GM12878 (cell line): Measurements from ENCODE around the gene TSPEAR. TPM values are rescaled to one million over a fixed set of nuclear protein-coding genes. Genes with fewer than 3 reads are reported as not detected.

Experiments used
- ATAC-seq: fragments of 200-7000 bp; cut with Tn5 transposase; 3 replicates; pipeline ENCODE4 v1.9.1; 2020; ENCODE audit warnings: mild to moderate bottlenecking, moderate library complexity
- BruUV-seq: library from RNA; stranded (reverse); fragments of 400-500 nt; replicated peaks from 2 replicates; lab custom pipeline; 2021; lab: Mats Ljungman, UMichigan
- CTCF ChIA-PET: fragments of 300-600 bp; sonication (Branson Sonifier 250); formaldehyde crosslinking; extraction: SDS; loops from one replicate; lab custom pipeline; 2021; ENCODE audit warnings: inconsistent platforms; lab: Yijun Ruan, JAX
- POLR2A ChIA-PET: fragments of 350-600 bp; formaldehyde crosslinking; extraction: SDS; loops from one replicate; lab custom pipeline; 2021; ENCODE audit warnings: inconsistent platforms; lab: Charles Lee
- RAD21 ChIA-PET: fragments of 300-600 bp; sonication (Branson Sonifier 250); formaldehyde crosslinking; loops from one replicate; lab custom pipeline; 2023; ENCODE audit warnings: antibody characterized with exemption; ENCODE audit not compliant: unreplicated experiment; lab: Charles Lee
- SMC1A ChIA-PET: fragments of 300-600 bp; sonication (Branson Sonifier 250); formaldehyde crosslinking; loops from one replicate; lab custom pipeline; 2023; ENCODE audit not compliant: unreplicated experiment, uncharacterized antibody; lab: Charles Lee
- DNase-seq: peaks from one replicate; pipeline ENCODE4 v3.0.0-alpha.2; 2011; ENCODE audit warnings: low read depth, low spot score
- FAIRE-seq: peaks from 3 replicates; lab custom pipeline; 2011; peaks lifted over from hg19 to GRCh38; lab: Jason Lieb, UNC
- H2AFZ ChIP-seq: 2 replicates; pipeline ENCODE4 v1.6.0; 2011; ENCODE audit warnings: low read depth, low read length, control low read depth; ENCODE audit not compliant: control insufficient read depth
- H3K27ac ChIP-seq: 2 replicates; pipeline ENCODE4 v1.5.1; 2011; ENCODE audit warnings: control low read depth; ENCODE audit not compliant: control insufficient read depth, insufficient read depth
- H3K27me3 ChIP-seq, 2 experiments: replicated peaks in 1 of 2; 2 replicates each; pipeline versions ENCODE4 v1.6.0 to v1.6.1; 2011; ENCODE audit warnings: low read length in 1 of 2; ENCODE audit not compliant: control insufficient read depth in 2 of 2, insufficient read depth in 2 of 2
- H3K36me3 ChIP-seq, 2 experiments: 2 replicates each; pipeline ENCODE4 v1.5.1; 2011; ENCODE audit warnings: low read length in 1 of 2; ENCODE audit not compliant: control insufficient read depth in 2 of 2, insufficient read depth in 2 of 2
- H3K4me1 ChIP-seq: 2 replicates; pipeline ENCODE4 v1.6.1; 2011; ENCODE audit warnings: mild to moderate bottlenecking, low read length, moderate library complexity, mixed read lengths; ENCODE audit not compliant: control insufficient read depth, insufficient read depth
- H3K4me2 ChIP-seq: 2 replicates; pipeline ENCODE4 v1.6.0; 2011; ENCODE audit warnings: control low read depth; ENCODE audit not compliant: control insufficient read depth, insufficient read depth
- H3K4me3 ChIP-seq: fragments of 200-600 bp; sonication (generic); 2 replicates; pipeline ENCODE4 v1.5.1; 2016
- H3K79me2 ChIP-seq: 2 replicates; pipeline ENCODE4 v1.6.0; 2011; ENCODE audit warnings: low read length; ENCODE audit not compliant: control insufficient read depth, insufficient read depth
- H3K9ac ChIP-seq: 2 replicates; pipeline ENCODE4 v1.8.0; 2011; ENCODE audit warnings: low read length, control low read depth, mixed read lengths; ENCODE audit not compliant: control insufficient read depth, insufficient read depth
- H3K9me3 ChIP-seq: replicated peaks from 3 replicates; pipeline ENCODE4 v1.5.1; 2011; ENCODE audit warnings: mild to moderate bottlenecking, low read length; ENCODE audit not compliant: control insufficient read depth, insufficient read depth
- H4K20me1 ChIP-seq: 2 replicates; pipeline ENCODE4 v1.6.0; 2011; ENCODE audit not compliant: control insufficient read depth, insufficient read depth
- ATF7 ChIP-seq: fragments of 450-650 bp; IDR thresholded peaks from 2 replicates; pipeline ENCODE4 v1.6.1; 2016; ENCODE audit warnings: low read depth, mild to moderate bottlenecking
- BACH1 ChIP-seq: fragments of 450-650 bp; IDR thresholded peaks from 2 replicates; pipeline ENCODE4 v1.6.1; 2017; ENCODE audit warnings: mild to moderate bottlenecking, borderline replicate concordance
- CHD1 ChIP-seq: IDR thresholded peaks from 2 replicates; pipeline ENCODE4 v1.6.1; 2012; ENCODE audit warnings: low read depth, low read length, improper control_type of control experiment
- EP300 ChIP-seq, 2 experiments: fragments of 150-350 bp in 1 of 2; IDR thresholded peaks; 2 replicates each; pipeline ENCODE4 v1.6.1; 2011 to 2012; ENCODE audit warnings: low read depth in 2 of 2, low read length in 2 of 2, borderline replicate concordance in 1 of 2, improper control_type of control experiment in 1 of 2, inconsistent platforms in 1 of 2; ENCODE audit not compliant: control insufficient read depth in 1 of 2
- ESRRA ChIP-seq: IDR thresholded peaks from 2 replicates; pipeline ENCODE4 v1.6.1; 2012; ENCODE audit warnings: mild to moderate bottlenecking, low read length, improper control_type of control experiment
- FOXK2 ChIP-seq: fragments of 450-650 bp; IDR thresholded peaks from 2 replicates; pipeline ENCODE4 v1.6.1; 2017; ENCODE audit warnings: mild to moderate bottlenecking, moderate library complexity
- HCFC1 ChIP-seq: fragments of 150-350 bp; IDR thresholded peaks from 2 replicates; pipeline ENCODE4 v1.6.1; 2014; ENCODE audit warnings: low read length
- MYB ChIP-seq: fragments of 150-350 bp; IDR thresholded peaks from 2 replicates; pipeline ENCODE4 v1.6.1; 2014; ENCODE audit warnings: mild to moderate bottlenecking, low read depth, low read length, borderline replicate concordance
- NRF1 ChIP-seq: conservative IDR thresholded peaks from 2 replicates; pipeline ENCODE4 v1.6.1; 2011; ENCODE audit warnings: mild to moderate bottlenecking, low read depth, low read length, improper control_type of control experiment
- PAX8 ChIP-seq: fragments of 450-650 bp; IDR thresholded peaks from 2 replicates; pipeline ENCODE4 v1.6.1; 2017; ENCODE audit warnings: mild to moderate bottlenecking, moderate library complexity
- RCOR1 ChIP-seq: conservative IDR thresholded peaks from 2 replicates; pipeline ENCODE4 v1.6.1; 2012; ENCODE audit warnings: low read depth, low read length, improper control_type of control experiment
- YBX1 ChIP-seq: fragments of 450-650 bp; IDR thresholded peaks from 2 replicates; pipeline ENCODE4 v1.6.1; 2016; ENCODE audit warnings: antibody characterized with exemption
- ZBTB4 ChIP-seq: fragments of 450-650 bp; formaldehyde crosslinking; IDR thresholded peaks from 2 replicates; pipeline ENCODE4 v1.4.0; 2022; ENCODE audit warnings: mild to moderate bottlenecking, moderate library complexity
- WGBS: methylation state at CpG from one replicate; pipeline ENCODE4 v1.1.6; 2016; ENCODE audit warnings: low lambda C conversion rate; ENCODE audit not compliant: insufficient replicate concordance, insufficient coverage; ENCODE audit errors: missing lambda C conversion rate; 5-methylcytosine and 5-hydroxymethylcytosine counted together
- in situ Hi-C: fragments of 300-500 bp; cut with MboI; formaldehyde crosslinking; loops from 9 replicates; pipeline ENCODE4 v1.14.3; 2018; ENCODE audit warnings: mixed read lengths
- intact Hi-C: fragments of 100-400 bp; cut with micrococcal nuclease; formaldehyde crosslinking; loops from one replicate; pipeline ENCODE4 v1.14.2; 2022; ENCODE audit not compliant: unreplicated experiment
- polyA plus RNA-seq, 11 experiments: library from polyadenylated mRNA; depleted of rRNA in 4 of 11; unstranded in 6 of 11; stranded (reverse) in 5 of 11; fragments of >200 nt; fragmentation: Nextera tagmentation in 4 of 11; fragmentation: Illumina TruSeq in 1 of 11; extraction: Ambion mirVana in 4 of 11; extraction: Trizol in 1 of 11; gene quantifications; 1 replicate in 1 of 11; 2 replicates in 10 of 11; pipeline versions ENCODE4 v1.2.1 to v1.2.3, GENCODE V29; 2011 to 2016; ENCODE audit warnings: inconsistent platforms in 2 of 11, missing spikeins in 2 of 11, low read depth in 1 of 11
- total RNA-seq, 4 experiments: library from RNA; depleted of rRNA in 3 of 4; stranded (reverse); fragments of >200 nt in 3 of 4; fragmentation: Illumina TruSeq in 1 of 4; extraction: Trizol in 1 of 4; gene quantifications; 2 replicates each; pipeline versions ENCODE4 v1.2.1 to v1.2.3, GENCODE V29; 2013 to 2021
- TF ChIP-seq, protein P1 (sequence below): fragments of 450-650 bp; IDR thresholded peaks from 2 replicates; pipeline ENCODE4 v1.6.1; 2017; ENCODE audit warnings: mild to moderate bottlenecking, moderate library complexity

TSPEAR gene
- total and polyA plus RNA-seq, 10 of the 15 experiments (the other 5 are each of a cell fraction or from before 2014, with no cell fraction given): not detected

DNA sequence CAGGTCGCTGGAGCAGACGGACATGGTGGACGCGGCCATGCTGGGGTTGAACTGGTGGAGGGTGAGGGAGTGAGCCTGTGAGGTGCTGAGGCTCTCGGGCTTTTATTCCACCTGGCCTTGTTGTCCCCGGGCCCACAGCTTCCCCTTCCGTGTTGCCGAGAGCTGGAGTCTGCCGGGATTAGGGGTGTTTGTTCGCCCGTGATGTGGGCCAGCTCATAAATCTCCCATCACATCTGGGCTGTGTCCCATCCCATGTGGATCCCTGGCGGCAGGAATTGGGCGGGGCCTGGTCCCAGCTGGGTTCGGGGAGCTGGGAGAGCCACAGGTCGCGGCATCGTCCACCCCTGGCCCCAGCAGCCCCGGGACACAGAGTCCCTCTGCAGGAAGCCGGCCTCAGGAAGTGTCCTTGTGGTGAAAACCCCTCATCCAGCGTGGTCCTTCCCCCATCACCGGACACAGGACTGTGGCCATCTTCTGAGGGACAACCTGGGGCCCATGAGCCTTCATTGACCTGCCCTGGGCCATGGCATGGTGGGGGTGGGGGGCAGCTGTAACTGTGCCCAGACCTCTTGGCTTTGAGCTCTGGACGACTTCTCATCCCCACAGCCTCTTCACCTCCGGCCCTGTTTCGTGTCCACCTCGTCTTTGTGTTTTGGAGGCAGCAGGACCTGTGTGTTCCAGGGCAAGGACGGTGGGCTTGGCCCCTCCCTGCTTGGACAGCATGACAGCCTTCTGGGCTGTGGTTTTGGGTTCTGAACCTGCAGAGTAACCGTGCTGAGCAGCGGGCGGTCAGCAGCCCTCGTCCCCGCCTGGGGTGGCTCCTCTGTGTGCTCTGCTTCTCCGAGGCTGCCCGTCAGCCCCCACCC lies 118.7 kb downstream of the TSPEAR start, which contains the start of gene KRTAP10-6:
TSS of gene KRTAP10-6 (minus strand) at position 60 of the 866 bp plus-strand sequence. CDS start at position 39, 21 bp downstream.
- BruUV-seq: no TSS peak
- H3K36me3 ChIP-seq: no peaks in the 10 kb centered on the region
- intact Hi-C loops (no loop called here), in situ Hi-C loops (no loop called here)
- ChIA-PET POLR2A (no interaction called here), CTCF (no interaction called here), SMC1A (no interaction called here), RAD21 (no interaction called here)
- H3K79me2 ChIP-seq: no peaks in the 10 kb centered on the region
- 32% methylated on average over 33 of the region's 33 CpGs for WGBS
- no peak for DNase-seq
- no peak within 1 kb of the TSS for H3K4me3 ChIP-seq
- no peak within 1 kb of the TSS for H3K4me2 ChIP-seq
- H3K9ac ChIP-seq: no peak within 1 kb of the TSS
- H4K20me1 ChIP-seq: no peaks in the 10 kb centered on the region
- H2AFZ ChIP-seq: no peak within 1 kb of the TSS
- TF ChIP-seq NRF1 (no peak), FOXK2 (no peak), MYB (no peak), BACH1 (no peak), EP300 (IDR thresholded peaks at IDR 0.05; ENCODE audit: borderline replicate concordance in 1 of 2, control insufficient read depth in 1 of 2, low read depth in 2 of 2, low read length in 2 of 2) (no peak), CHD1 (no peak), RCOR1 (no peak), ATF7 (no peak), HCFC1 (no peak), ESRRA (no peak), YBX1 (no peak), PAX8 (no peak), ZBTB4 (CRISPR knock-in tag) (no peak)
- TF ChIP-seq, protein P1, sequence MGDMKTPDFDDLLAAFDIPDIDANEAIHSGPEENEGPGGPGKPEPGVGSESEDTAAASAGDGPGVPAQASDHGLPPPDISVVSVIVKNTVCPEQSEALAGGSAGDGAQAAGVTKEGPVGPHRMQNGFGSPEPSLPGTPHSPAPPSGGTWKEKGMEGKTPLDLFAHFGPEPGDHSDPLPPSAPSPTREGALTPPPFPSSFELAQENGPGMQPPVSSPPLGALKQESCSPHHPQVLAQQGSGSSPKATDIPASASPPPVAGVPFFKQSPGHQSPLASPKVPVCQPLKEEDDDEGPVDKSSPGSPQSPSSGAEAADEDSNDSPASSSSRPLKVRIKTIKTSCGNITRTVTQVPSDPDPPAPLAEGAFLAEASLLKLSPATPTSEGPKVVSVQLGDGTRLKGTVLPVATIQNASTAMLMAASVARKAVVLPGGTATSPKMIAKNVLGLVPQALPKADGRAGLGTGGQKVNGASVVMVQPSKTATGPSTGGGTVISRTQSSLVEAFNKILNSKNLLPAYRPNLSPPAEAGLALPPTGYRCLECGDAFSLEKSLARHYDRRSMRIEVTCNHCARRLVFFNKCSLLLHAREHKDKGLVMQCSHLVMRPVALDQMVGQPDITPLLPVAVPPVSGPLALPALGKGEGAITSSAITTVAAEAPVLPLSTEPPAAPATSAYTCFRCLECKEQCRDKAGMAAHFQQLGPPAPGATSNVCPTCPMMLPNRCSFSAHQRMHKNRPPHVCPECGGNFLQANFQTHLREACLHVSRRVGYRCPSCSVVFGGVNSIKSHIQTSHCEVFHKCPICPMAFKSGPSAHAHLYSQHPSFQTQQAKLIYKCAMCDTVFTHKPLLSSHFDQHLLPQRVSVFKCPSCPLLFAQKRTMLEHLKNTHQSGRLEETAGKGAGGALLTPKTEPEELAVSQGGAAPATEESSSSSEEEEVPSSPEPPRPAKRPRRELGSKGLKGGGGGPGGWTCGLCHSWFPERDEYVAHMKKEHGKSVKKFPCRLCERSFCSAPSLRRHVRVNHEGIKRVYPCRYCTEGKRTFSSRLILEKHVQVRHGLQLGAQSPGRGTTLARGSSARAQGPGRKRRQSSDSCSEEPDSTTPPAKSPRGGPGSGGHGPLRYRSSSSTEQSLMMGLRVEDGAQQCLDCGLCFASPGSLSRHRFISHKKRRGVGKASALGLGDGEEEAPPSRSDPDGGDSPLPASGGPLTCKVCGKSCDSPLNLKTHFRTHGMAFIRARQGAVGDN: no peak
- ATAC-seq: no peak
- FAIRE-seq: no peak
- H3K27me3 ChIP-seq: no peaks in the 10 kb centered on the region
- no peak within 1 kb of the TSS for H3K27ac ChIP-seq
- no peaks in the 10 kb centered on the region for H3K4me1 ChIP-seq
- no peaks in the 10 kb centered on the region; the same call in 2 of the 3 replicates for H3K9me3 ChIP-seq
